ENCODE results near the gene ZNF865.

GRCh38 chr19:55597501-55597921, 7.9 kb upstream of the ZNF865 start:
- no peak for TF ChIP-seq CTCF (IDR thresholded peaks at IDR 0.05; ENCODE audit: extremely low read depth in 1 of 2, insufficient read depth in 1 of 2, low read depth in 1 of 2, low read length in 2 of 2)
- no peak for TF ChIP-seq POLR2AphosphoS5 (IDR thresholded peaks at IDR 0.05; ENCODE audit: insufficient read depth, low read depth, low read length)
- TF ChIP-seq POLR2A (IDR thresholded peaks at IDR 0.05; ENCODE audit: low read depth, low read length): no peak
- no peak for TF ChIP-seq EZH2 (IDR thresholded peaks at IDR 0.05; ENCODE audit: borderline replicate concordance, low read depth, low read length, severe bottlenecking)
- no peak for TF ChIP-seq JUN (IDR thresholded peaks at IDR 0.05; ENCODE audit: borderline replicate concordance, insufficient read depth, insufficient read length, low read depth)
- no peak for TF ChIP-seq GATA2 (IDR thresholded peaks at IDR 0.05; ENCODE audit: insufficient read depth, insufficient read length, low read depth, low read length)
- TF ChIP-seq MYC (IDR thresholded peaks at IDR 0.05; ENCODE audit: low read depth, low read length): no peak
